Glomerular visceral epithelial cell (primary cell): ENCODE measurements around the gene DESI1.
A peak's percentile ranks its signal among the peaks of the same experiment; 100 is the strongest.
"Not testable (repeated sequence)": the region's sequence is repeated elsewhere in the genome, so short reads cannot be mapped to it uniquely, and the experiment has no call there.

Experiments
- DNase-seq: peaks from one replicate; pipeline ENCODE4 v3.0.0-alpha.2; 2016; ENCODE audit errors: extremely low spot score

Gene DESI1

GRCh38 chr22:41558241-41558630, 62.6 kb downstream of the DESI1 start:
- not testable (repeated sequence) for DNase-seq

GRCh38 chr22:41557401-41558240, 63.2 kb downstream of the DESI1 start:
- DNase-seq, result peak; percentile 47

GRCh38 chr22:41556561-41556960, 64.3 kb downstream of the DESI1 start:
- DNase-seq, result no peak

GRCh38 chr22:41555325-41555982, 65.4 kb downstream of the DESI1 start:
- DNase-seq, result no peak

- DNase-seq, result no peak
Observed at GRCh38 chr22:41551877-41552582, 68.8 kb downstream of the DESI1 start.

- DNase-seq, result no peak
Observed at GRCh38 chr22:41550952-41551491, 69.8 kb downstream of the DESI1 start.

- no peak for DNase-seq
Observed at GRCh38 chr22:41548830-41549211, 72.0 kb downstream of the DESI1 start.
